CD1c-positive myeloid dendritic cell (primary cell): ENCODE measurements around the gene PITPNC1.
"Not testable (repeated sequence)": the region's sequence is repeated elsewhere in the genome, so short reads cannot be mapped to it uniquely, and the experiment has no call there.

ENCODE experiments used
- DNase-seq: peaks from one replicate; pipeline ENCODE4 v3.0.0-alpha.2; 2016; ENCODE audit errors: extremely low spot score

The PITPNC1 gene

DNA sequence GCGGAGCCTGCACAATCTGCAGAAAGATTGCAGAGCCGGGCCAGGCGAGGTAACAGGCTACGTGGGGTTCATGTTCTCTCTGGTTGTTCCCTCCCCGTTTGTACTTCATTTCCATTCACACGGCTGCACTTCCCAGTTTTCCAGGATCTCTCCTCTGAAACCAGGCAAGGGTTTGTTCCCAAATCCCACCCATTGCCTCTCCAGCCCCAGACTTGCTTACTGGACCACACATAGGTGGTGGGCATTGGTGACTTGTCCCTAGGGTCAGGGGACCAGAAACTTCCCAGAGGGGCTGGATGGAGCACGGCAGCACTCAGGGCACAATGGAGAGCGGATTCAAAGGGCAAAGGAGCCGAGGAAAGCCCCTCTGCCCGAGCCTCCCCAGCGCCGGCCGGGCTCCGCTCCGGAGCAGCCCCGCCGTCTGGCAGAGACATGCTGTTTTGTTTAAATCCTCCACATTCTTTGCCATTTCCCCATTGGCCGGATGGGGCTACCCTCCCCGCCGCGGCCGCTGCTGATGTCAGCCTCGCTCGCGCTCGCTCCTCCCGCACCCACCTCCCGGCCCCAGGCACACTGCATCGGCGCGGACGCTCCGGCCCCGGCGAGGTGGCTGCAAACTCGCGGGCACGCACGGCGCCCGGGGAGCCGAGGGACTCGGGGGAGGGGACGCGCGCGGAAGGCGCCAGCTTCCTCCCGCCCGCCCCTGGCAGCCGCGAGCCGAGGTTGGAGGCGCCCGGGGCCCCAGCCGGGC is at the start of gene PITPNC1:
TSS of gene PITPNC1 (plus strand) at position 545 of the 751 bp plus-strand sequence.
- peak; percentile 91 for DNase-seq

GRCh38 chr17:67328026-67328425 is 49.1 kb upstream of the PITPNC1 start:
- DNase-seq: no peak

GRCh38 chr17:67331381-67332161 is 45.5 kb upstream of the PITPNC1 start:
- not testable (repeated sequence) for DNase-seq

DNA sequence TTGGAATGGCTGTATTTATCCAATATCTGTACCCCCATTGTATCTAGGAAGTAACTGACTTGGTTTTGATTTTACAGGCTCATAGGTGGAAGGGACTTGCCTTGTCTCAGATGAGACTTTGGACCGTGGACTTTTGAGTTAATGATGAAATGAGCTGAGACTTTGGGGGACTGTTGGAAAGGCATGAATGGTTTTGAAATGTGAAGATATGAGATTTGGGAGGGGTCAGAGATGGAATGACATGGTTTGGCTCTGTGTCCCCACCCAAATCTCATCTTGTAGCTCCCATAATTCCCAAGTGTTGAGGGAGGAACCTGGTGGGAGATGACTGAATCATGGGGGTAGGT is 44.9 kb upstream of the PITPNC1 start:
- DNase-seq: not testable (repeated sequence)

GRCh38 chr17:67335245-67335835 is 41.7 kb upstream of the PITPNC1 start:
- DNase-seq: no peak

- no peak for DNase-seq
These were observed 40.2 kb upstream of the PITPNC1 start for GRCh38 chr17:67336859-67337258.

DNA sequence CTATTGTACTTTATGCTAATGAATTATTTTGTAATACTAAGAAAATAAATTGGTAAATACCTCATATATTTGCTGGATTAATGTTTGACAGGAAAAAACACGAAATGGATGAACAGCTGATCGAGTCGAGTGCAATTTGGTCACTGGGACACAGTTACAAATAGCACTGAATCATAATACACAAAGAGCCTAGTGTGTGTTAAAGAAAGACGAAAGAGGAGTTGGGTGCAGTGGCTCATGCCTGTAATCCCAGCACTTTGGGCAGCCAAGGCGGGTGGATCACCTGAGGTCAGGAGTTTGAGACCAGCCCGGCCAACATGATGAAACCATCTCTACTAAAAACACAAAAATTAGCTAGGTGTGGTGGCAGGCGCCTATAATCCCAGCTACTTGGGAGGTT is 38.7 kb upstream of the PITPNC1 start:
- not testable (repeated sequence) for DNase-seq

GRCh38 chr17:67343237-67343636 is 33.8 kb upstream of the PITPNC1 start:
- DNase-seq: no peak

- no peak for DNase-seq
These were observed 29.3 kb upstream of the PITPNC1 start for GRCh38 chr17:67347826-67348225.

GRCh38 chr17:67349420-67349819 is 27.7 kb upstream of the PITPNC1 start:
- DNase-seq: no peak

GRCh38 chr17:67353161-67353560 is 23.9 kb upstream of the PITPNC1 start:
- DNase-seq: no peak

- DNase-seq: peak; percentile 48
These were observed 23.0 kb upstream of the PITPNC1 start for GRCh38 chr17:67353929-67354574.

DNA sequence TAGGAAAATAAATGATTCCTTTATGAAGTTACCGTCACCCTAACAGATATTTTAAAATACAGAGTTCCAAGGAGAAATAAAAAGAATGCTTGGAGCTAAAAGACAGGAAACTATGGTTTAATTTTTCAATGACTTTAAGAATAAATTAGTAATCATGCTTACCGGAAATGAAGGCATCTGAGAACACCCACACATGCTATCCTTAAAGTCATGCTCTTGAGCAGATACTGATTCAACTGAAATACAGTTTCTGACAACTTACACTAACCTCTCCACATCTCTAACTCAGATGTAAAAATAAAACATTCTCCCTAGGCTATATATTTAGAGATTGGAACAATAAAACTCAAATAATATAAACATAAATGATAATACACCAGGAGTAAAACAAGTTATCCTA is 18.5 kb upstream of the PITPNC1 start:
- DNase-seq: no peak

GRCh38 chr17:67359960-67360791 is 16.9 kb upstream of the PITPNC1 start:
- peak; percentile 31 for DNase-seq

DNA sequence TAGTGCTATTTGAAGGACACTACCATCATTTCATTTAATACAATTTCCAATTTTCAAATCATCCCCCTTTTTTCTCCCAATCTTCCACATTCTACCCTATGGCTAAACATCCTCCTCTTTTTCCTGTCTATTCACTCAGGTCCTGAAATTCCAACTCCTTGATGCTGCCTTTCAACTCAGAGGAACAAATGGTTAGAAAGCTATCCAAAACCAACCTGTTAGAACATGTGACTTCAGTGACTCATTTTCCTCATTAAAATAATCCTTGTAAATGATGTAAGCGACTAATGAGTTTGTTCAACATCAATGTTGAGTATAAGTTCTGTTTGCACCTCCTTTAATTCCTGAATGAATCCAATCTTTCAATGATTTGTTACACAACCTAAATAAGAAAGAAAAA is 16.2 kb upstream of the PITPNC1 start:
- no peak for DNase-seq

GRCh38 chr17:67362173-67362572 is 14.9 kb upstream of the PITPNC1 start:
- DNase-seq: no peak

DNA sequence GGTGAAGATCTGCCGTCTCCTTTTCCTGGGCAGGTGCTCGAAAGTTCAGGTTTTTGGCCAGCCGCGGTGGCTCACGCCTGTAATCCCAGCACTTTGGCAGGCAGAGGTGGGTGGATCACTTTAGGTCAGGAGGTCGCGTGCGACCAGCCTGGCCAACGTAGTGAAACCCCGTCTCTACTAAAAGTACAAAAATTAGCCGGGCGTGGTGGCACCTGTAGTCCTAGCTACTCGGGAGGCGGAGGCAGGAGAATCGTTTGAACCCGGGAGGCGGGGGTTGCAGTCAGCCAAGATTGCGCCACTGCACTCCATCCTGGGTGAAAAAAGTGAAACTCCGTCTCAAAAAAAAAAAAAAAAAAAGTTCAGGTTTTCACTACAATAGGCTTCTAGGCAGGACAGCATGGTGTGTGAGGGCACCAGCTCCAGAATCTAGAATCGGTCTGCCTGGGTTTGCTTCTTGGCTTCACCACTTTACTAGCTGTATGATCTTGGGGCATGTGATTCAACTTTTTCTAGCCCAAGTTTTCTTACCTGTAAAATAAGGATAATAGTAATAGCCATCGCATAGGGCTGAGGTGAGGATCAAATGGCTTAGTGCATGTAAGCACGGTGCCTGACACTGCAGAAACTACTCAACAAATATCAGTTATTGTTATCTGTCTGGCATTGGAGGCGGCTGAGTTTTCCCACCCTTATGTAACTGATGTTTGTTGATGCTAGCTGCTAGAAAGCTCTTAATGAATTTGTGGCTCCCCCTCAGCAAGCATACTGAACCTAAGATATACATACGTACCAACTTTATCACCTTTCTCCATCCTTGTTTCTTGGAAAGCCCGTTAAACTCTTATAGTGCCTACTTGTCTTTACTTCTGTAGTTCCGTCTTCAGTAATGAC is 12.0 kb upstream of the PITPNC1 start:
- DNase-seq: no peak

- peak; percentile 73 for DNase-seq
These were observed 11.3 kb upstream of the PITPNC1 start for GRCh38 chr17:67365738-67366192.

DNA sequence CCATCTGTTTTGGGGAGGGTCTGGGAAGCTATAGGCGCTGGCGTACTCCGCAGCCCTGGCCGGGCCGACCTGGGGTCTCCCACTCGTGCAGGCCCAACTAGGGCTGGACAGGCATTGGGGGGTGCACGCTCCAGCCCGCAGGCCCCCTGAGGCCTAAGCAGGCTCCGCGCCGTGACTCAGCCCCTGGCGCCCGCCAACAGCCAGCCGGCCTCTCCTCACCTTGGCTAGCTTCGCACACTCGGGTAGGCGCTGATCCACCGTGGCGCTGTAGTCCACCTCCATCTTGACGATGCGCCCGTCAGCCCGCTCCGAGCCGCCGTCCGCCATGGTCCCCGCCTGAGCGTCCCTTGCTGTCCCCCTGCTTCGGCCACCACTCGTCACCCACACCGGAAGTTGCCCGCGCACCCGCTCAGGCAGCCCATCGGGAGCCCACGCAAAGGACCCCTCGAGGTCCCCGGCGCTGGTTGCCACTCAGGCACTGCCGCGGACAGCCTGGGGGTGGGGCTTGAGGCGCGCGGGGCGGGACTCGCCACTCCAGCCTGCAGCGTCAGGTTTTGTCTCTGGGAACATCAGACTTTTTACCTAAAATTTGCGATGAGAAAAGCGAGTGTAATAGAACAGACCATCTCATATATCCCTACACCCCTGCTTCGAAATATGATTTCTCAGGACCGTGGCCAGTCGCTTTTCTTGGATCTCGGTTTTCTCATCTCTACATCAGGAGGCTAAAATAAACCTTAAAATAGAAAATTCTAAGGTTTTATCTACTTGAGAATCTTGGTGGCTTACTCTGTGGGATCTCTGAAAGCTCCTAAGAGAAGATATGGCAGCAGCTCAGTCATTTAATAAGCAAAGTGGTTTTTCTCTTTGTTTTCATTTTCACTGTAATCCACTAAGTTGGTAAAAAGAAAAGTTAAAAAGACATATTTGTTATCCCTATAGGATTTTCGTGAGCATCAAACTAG is 10.6 kb upstream of the PITPNC1 start, which contains the start of gene PSMD12:
TSS of gene PSMD12 (minus strand) at position 385 of the 965 bp plus-strand sequence. CDS start at position 327, 58 bp downstream.
- peak; percentile 94 for DNase-seq
